Pons (tissue), 1 donor: ENCODE data around the gene EIF5A.

ENCODE experiments used
- DNase-seq: peaks from one replicate; pipeline ENCODE4 v3.0.0-alpha.2; 2016; ENCODE audit warnings: low spot score

Gene EIF5A

DNA sequence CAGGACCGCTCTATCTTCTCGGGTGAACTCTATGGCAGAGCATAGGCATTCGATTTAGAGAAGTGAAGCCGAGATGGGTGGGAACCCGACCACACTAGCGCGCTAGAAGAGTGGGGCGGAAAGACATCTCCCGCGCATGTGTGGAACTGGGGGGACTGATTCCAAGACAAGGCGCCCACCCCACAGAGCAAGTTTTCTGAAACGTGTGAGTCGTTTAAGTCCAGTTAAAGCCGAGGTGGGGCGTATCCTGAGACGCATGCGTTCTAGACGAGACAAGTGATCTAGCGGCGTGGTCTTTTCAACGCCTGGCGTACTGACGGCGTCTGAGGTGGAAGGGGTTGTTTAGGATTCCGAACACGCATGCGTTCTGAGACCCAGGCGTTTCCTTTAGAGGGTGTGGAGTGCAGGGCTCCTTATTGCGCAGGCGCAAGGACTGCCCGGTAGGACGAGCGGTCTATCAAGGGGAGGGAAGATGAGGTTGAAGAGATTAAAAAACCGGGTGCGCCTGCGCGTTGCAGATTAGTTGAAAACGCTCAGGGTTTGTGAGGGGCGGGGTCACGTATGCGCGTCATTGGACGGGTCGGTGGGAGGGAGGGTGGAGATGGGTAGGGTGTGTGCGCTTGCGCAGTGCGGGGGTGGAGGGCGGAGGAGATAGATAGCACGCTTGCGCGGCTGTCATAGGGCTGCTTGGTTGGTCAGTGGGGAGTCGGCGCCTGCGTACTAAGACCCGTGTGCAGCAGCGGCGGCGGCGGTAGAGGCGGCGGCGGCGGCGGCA is at the start of gene EIF5A:
TSS of gene EIF5A (plus strand) at position 718 of the 775 bp plus-strand sequence. CDS start 2,008 bp downstream, outside the sequence.
- DNase-seq, result peak; percentile 100

DNA sequence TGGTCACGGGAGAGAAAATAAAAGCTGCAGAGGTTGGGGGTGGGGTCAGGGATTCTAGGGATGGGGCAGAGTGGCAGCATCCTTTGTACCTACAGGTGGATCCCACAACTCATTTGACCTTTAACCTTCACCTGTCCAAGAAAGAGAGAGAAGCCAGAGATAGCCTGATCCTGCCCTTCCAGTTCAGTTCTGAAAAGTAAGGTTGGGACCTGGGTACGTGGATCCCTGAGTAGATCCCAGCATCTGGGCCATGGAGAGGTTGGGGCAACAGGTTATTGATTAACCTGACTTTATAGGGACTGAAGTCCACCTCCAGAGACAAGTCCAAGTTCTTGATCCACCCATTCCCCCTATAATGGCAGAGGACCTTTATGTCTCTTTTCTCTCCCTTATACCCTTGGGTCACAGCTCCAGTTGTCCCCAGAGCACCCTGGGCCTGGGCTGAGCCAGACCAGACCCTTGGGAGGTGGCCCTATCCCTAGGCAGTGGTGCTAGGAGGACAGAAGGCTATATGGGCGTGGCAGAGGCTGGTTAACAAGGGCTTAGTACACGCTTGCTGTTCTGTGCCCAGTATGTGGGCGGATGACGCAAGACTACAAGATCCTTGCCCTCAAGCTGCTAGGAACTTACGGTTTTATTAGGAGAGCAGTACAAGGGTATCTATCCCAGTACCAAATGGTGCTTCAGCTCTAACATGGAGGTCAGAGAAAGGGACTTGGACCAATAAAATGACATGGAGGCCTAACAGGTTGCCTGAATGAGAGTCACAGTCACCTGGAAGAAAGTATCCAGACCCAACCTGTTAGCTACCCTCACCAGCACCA is 48.5 kb upstream of the EIF5A start:
- no peak for DNase-seq

DNA sequence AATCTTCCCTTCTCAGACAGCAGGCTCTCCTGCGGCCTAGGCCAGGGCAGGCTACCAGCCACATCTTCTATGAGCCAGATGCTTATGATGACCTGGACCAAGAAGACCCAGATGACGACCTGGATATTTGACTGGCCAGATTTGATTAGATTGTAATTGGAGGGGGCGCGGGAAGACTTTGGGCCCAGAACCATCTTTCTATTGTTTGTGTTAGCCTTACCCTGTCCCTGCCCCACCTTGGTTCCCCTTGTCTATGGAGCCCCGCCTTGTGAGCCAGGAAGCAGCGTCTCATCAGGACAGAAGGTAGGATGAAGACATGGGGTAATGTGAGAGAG is 47.9 kb upstream of the EIF5A start:
- no peak for DNase-seq

DNA sequence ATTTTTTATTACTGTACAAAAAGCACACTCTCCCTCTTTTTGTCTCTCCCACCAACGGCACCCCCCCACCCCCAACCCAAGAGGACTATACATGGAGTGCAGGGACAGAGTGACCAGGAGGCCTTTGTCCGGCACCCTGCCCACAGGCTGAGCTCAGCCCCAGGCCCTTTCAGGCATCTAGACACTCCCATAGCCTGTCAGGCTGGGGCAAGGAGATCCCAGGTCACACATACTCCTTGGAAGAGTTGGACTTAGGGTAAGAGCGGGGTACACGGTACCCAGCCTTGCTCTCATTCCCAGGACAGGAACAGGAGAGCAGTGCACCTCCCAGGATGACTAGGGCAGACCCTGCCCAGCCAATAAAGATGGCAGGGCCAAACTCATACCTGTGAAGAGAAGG is 47.3 kb upstream of the EIF5A start:
- DNase-seq, result no peak

DNA sequence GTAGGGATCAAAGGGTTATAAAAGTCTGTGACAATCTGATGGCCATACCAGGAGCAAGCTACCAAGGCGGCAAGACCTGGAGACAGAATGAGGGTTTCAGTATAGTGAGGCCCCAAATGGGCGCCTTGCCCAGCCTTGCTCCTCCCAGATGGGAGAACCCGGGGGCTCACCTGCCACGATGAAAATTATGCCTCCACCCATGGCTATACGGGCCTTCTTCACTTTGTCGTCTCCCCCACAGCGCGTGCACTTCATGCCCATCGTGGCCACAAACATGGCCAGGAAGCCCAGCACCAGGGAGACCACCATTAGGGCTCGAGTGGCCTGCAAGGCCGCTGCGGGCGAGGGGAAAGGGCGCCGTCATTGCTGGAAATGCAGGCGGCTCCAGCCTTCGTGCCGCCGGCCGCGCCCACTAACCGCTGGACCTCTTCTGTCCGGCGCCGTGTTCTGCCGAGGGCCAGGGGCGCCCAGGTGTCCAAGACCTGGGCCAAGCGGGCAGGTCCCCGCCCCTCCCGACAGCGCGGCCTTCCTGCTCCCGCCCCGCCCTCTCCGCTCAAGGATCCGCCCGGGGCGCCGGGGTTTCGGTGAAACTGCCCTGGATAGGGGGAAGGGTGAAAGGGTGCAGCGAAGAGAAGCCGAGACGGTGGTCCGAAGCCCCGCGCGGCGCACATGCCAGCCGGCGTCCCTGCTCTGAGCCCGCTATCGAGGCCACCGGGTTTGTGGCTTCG is 46.6 kb upstream of the EIF5A start:
- DNase-seq, result no peak

DNA sequence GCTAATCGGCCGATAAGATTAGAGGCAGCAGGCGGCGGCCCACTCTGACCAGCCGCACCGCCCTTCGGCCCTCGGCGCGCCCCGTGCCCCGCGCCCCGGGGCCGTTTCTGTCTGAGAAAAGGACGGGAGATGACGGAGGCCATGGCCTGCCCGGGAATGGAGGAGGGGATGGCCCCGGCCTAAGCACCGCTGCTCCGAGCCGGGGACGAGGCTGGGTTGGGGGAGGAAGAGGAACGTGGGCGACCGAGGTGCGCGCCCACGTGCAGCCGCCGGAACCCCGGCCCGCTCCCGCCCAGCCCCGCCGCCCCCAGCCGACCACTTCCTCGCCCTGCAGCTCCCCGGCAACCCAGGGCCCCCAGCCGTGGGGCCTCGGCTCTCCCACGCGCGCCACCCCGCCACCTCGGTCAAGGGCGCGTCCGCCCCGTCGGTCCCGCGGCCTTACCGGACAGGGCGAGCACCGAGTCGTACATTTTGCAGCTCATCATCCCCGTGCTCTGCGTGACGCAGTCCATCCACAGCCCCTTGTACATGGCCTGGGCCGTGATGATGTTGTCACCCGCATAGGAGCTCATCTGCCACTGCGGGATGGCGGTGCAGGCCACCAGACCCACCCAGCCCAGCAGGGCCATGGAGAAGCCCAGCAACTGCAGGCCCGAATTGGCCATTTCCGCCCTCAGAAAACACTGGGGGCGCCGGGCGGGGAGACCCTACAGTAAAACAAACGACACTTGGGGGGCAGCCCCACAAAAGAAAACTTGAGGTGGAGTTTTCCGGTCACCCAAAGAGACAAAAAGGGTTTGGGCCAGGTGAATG is 45.8 kb upstream of the EIF5A start:
- no peak for DNase-seq

DNA sequence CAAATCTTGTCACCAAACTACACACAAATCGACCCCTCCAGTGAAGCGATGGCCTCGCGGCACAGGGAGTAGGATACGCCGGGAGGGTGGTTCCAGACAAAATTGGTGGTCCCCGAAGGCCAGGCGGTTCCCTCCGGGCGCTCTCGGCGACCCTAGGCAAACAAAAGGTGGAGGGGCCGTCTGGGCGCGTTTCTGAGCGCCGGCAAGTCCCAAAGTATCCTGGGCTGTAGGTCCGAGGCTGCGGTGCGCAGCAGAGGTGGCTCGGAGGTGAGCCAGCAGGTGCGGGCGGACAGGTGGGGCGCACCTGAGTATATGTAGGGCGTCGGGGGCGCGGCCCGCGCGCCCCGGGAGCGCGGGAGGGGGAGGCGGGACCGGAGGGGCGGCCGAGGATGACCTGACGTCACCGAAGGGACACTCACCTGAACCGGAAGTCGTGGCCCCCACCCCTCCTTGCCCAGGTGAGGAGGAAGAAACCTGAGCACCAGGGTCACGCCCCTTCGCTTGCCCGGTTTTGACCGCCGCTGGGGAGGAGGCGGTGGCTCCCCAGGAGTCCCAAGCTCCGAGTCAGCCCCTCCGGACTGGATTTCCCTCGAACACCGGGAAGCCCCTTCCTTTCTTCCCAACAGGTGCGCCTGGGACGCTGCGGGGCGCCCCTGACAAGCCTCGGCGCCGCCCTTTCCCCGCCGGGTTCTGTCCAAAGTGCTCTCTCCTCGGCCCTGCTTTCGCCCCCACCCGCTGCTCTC is 45.1 kb upstream of the EIF5A start, which contains the start of gene CLDN7:
TSS of gene CLDN7 (minus strand) at position 287 of the 743 bp plus-strand sequence. CDS start 435 bp downstream, outside the sequence.
- DNase-seq, result no peak

DNA sequence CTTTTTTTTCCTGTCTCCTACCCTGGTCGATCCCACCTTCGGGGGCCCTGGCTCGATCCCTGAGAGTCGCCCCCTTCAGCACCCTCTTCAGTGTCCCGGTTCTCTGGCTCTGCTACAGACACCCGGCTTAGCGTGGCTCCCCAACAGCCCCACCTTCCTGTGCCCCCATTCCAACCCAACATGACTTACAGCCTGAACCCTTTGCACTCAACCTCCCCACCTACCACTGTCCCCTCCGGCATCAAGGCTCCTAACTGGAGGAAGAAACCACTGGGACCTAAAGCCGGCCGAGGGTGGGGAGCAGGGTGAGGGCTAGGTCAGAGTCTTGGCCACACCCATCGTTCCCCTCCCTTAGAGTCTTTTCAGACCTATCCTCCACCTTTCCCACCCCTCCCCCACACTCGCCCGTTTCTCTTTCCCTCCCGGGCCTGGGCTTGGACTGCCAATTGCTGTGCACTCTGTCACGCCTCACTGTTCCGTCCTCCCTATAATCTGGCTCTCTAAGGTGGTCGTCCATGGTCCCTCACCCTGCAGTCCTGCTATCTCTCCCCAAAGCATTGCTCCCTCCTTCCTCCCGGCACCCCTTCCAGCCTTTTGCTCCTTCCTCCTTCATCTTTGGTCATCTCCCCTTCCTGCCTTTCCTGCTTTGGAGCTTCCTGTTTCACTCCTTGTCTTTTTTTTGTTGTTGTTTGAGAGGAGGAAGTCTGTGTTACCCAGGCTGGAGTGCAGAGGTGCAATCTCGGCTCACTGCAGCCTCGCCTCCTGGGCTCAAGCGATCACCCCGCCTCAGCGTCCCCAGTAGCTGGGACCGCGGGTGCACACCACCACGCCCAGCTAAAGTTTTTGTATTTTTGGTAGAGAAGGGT is 44.3 kb upstream of the EIF5A start:
- no peak for DNase-seq

DNA sequence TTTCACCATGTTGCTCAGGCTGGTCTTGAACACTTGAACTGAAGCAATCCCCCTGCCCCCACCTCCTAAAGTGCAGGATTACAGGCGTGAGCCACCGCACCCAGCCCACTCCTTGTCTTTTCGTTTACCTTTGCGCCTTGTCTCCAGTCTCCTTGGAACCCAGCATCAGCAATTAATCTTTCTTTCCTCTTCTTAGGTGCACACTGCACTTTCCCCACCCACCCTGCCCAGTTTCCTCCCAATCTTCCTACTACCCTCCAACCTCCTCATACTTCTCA is 43.7 kb upstream of the EIF5A start:
- DNase-seq, result no peak

DNA sequence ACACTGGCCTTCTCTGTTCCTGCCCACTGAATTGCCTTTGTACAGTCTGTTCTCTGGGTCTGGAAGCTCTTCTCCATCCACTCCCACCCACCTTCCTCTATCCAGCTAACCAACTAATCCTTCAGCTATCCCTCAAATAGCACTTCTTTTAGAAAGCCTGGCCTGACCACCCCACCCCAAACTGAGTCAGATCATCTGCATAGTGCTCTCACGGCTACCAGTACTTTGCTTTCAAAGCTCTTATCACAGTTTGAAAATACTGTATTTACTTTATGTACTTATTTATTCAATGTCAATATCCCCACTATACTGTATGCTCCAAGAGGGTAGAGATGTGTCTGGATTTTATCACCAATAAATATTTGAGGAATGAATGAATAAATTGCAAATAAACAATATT is 40.6 kb upstream of the EIF5A start:
- no peak for DNase-seq

DNA sequence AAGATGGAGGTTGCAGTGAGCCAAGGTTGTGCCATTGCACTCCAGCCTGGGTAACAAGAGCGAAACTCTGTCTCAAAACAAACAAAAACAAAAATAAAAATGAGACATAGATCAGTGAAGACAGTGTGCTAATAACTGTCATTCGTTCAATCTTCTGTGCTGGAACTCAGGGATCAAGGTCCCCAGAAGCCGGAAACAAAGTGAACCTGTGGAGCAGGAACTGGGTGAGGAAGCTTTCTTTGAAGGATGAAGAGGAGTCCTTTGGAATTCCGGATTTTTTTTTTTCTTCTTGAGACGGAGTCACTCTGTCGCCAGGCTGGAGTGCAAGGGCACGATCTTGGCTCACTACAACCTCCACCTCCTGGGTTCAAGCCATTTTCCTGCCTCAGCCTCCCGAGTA is 28.0 kb upstream of the EIF5A start:
- no peak for DNase-seq

DNA sequence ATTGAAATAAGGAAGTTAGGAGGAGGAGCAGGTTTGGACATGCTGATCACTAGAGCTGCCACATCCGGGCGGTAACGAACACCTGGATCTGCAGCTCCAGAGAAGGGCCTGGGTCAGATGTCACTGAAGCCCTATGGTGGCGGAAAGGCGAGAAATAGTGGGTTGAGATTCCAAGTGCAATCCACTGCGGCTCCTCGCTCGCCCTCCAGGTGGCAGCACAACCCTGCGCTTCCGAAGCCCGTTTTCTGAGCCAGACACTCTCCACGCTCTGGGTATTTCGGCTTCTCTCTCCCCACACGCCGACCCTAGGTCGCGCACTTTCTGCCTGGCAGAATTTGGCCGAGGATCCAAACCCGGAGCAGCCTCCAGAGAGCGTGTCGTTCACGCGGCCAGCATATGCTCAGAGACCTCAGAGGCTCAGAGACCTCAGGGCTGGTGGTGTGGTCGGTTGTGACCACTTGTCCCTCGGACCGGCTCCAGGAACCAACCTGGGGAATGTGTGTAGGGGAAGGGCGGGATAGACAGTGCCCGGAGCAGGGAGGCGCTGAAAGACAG is 26.8 kb upstream of the EIF5A start:
- DNase-seq, result peak; percentile 67

DNA sequence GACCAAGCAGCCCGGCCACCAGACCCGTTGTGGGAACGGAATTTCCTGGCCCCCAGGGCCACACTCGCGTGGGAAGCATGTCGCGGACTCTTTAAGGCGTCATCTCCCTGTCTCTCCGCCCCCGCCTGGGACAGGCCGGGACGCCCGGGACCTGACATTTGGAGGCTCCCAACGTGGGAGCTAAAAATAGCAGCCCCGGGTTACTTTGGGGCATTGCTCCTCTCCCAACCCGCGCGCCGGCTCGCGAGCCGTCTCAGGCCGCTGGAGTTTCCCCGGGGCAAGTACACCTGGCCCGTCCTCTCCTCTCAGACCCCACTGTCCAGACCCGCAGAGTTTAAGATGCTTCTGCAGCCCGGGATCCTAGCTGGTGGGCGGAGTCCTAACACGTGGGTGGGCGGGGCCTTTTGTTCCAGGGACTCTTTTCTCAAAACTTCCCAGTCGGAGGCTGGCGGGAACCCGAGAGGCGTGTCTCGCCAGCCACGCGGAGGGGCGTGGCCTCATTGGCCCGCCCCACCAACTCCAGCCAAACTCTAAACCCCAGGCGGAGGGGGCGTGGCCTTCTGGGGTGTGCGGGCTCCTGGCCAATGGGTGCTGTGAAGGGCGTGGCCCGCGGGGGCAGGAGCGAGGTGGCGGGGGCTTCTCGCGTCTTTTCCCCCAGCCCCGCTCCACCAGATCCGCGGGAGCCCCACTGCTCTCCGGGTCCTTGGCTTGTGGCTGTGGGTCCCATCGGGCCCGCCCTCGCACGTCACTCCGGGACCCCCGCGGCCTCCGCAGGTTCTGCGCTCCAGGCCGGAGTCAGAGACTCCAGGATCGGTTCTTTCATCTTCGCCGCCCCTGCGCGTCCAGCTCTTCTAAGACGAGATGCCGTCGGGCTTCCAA is 26.1 kb upstream of the EIF5A start, which contains the start of gene SLC2A4:
TSS of gene SLC2A4 (plus strand) at position 645 of the 879 bp plus-strand sequence. CDS start at position 862, 217 bp downstream.
- peak; percentile 76 for DNase-seq

DNA sequence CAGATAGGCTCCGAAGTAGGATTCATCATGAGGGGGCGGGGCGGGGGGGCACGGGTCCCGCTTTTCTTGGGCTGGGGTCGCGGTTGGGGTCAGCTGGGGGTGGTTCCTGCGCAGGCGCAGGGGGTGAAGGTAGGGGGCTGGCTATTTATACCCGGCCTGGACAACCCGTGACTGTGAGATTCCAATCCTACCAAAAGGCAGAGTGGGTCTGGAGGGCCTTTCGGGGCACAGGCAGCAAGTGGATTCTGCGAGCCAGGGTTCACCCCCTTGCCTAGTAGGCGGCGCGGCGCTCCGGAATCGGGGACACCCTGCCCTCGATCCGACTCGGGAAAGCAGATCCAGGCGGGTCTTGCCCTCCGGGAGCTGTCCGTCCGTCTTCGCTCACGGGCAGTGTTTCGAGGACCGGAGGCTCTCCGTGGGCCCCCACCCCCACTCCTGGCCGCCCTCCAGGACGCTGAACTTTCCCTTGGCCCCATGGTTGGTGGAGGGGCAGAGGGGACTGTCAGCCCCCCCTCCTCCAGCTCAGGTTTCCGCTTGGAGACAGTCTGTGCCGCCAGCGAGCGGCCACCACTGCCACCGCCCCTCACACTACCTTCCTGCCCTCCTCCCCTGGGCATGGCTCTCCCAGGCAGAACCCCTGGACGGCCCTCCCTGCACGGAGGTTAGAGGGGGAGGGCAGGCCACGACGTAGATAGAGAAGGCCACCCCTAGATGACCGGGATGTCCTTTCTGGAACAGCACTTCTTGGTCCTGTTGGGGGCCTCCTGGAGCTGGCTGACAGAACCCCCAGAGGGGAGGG is 25.3 kb upstream of the EIF5A start:
- no peak for DNase-seq

DNA sequence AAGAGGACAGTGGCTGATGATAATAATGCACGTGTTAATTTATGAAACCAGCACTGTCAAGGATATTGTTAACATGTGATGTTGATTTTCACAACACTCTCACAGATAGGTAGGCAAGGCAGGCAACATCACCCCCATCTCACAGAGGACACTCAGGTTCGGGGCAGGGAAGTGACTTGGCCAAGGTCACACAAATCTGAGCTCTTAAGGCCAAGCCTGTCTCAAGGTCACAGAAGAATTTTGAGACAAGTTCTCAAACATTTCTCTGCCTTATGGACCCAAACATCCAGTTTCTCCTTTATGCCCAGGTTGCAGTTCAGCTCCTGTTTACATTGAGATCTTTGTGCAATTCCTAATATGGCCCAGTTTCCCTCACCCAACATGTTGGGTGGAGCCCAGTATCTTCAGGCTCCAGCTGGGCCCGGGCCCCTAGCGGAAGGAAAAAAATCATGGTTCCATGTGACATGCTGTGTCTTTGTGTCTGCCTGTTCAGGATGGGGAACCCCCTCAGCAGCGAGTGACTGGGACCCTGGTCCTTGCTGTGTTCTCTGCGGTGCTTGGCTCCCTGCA is 24.6 kb upstream of the EIF5A start:
- DNase-seq, result no peak

DNA sequence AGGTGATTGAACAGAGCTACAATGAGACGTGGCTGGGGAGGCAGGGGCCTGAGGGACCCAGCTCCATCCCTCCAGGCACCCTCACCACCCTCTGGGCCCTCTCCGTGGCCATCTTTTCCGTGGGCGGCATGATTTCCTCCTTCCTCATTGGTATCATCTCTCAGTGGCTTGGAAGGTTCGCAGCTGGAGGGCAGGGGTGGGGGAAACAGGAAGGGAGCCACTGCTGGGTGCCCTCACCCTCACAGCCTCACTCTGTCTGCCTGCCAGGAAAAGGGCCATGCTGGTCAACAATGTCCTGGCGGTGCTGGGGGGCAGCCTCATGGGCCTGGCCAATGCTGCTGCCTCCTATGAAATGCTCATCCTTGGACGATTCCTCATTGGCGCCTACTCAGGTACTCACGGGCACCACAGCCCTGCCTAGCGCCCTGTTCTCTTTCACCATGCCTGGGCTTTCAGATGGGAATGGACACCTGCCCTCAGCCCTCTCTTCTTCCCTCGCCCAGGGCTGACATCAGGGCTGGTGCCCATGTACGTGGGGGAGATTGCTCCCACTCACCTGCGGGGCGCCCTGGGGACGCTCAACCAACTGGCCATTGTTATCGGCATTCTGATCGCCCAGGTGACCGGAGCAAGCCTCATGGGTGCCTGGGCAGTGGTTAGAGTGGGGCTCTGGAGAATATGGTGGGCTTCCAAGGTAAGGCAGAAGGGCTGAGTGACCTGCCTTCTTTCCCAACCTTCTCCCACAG is 23.8 kb upstream of the EIF5A start:
- DNase-seq, result no peak

DNA sequence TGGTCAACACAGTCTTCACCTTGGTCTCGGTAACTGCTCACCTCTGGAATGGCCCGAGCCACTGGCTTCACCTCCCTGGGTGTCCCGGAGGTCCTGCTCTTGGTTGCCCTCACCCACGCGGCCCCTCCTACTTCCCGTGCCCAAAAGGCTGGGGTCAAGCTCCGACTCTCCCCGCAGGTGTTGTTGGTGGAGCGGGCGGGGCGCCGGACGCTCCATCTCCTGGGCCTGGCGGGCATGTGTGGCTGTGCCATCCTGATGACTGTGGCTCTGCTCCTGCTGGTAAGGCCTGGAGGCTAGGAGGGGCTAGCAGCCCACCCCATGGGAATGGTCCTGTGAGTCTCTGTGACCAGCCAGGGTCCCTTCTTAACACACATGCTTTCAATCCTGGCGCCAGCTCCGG is 22.5 kb upstream of the EIF5A start:
- no peak for DNase-seq
